ENCODE results near the gene MUC3A. TPM values are rescaled to one million over a fixed set of nuclear protein-coding genes. Genes with fewer than 3 reads are reported as not detected.
"Not testable (repeated sequence)": the region's sequence is repeated elsewhere in the genome, so short reads cannot be mapped to it uniquely, and the experiment has no call there.

The MUC3A gene
- polyA plus RNA-seq, 1 experiment: not detected

GRCh38 chr7:100921039-100921438 is 28.3 kb upstream of the MUC3A start:
- CTCF ChIA-PET: no interaction called here
- no peak overlapping the region for H3K4me3 ChIP-seq (ENCODE audit: low read depth, low read length)
- POLR2A ChIA-PET: no interaction called here
- no peak for DNase-seq (ENCODE audit: low read depth, low spot score)
- H3K9me3 ChIP-seq (ENCODE audit: control insufficient read depth, insufficient read depth, low read length): no peaks in the 10 kb centered on the region
- peaks cover 12% of the 10 kb centered on the region for H3K27me3 ChIP-seq (ENCODE audit: control insufficient read depth, insufficient read depth, low read length)
- no peak for TF ChIP-seq CTCF (IDR thresholded peaks at IDR 0.05; ENCODE audit: low read depth, low read length)
- no peak overlapping the region for H3K27ac ChIP-seq (ENCODE audit: low read depth, low read length)

- POLR2A ChIA-PET; H3K27ac ChIP-seq (ENCODE audit: low read depth, low read length); DNase-seq (ENCODE audit: low read depth, low spot score); CTCF ChIA-PET; H3K9me3 ChIP-seq (ENCODE audit: control insufficient read depth, insufficient read depth, low read length); H3K4me3 ChIP-seq (ENCODE audit: low read depth, low read length): not testable (repeated sequence)
- peaks cover 16% of the 10 kb centered on the region for H3K27me3 ChIP-seq (ENCODE audit: control insufficient read depth, insufficient read depth, low read length)
Measured at GRCh38 chr7:100923616-100924015, 25.7 kb upstream of the MUC3A start.

- H3K27ac ChIP-seq (ENCODE audit: low read depth, low read length): no peak overlapping the region
- H3K9me3 ChIP-seq (ENCODE audit: control insufficient read depth, insufficient read depth, low read length): no peaks in the 10 kb centered on the region; the same call in 1 of the 2 replicates
- no peak for DNase-seq (ENCODE audit: low read depth, low spot score)
- CTCF ChIA-PET: no interaction called here
- H3K4me3 ChIP-seq (ENCODE audit: low read depth, low read length): no peak overlapping the region
- peaks cover 8% of the 10 kb centered on the region for H3K27me3 ChIP-seq (ENCODE audit: control insufficient read depth, insufficient read depth, low read length)
- TF ChIP-seq CTCF (IDR thresholded peaks at IDR 0.05; ENCODE audit: low read depth, low read length): no peak
- POLR2A ChIA-PET: no interaction called here
Measured at GRCh38 chr7:100929808-100930174, 19.5 kb upstream of the MUC3A start.

GRCh38 chr7:100933734-100934133 is 15.6 kb upstream of the MUC3A start:
- POLR2A ChIA-PET: no interaction called here
- Histone ChIP-seq H3K4me3 (ENCODE audit: low read depth, low read length) (no peak overlapping the region), H3K27ac (ENCODE audit: low read depth, low read length) (no peak overlapping the region), H3K9me3 (ENCODE audit: control insufficient read depth, insufficient read depth, low read length) (no peaks in the 10 kb centered on the region; the same call in 1 of the 2 replicates), H3K27me3 (ENCODE audit: control insufficient read depth, insufficient read depth, low read length) (peaks cover 4% of the 10 kb centered on the region)
- TF ChIP-seq CTCF (IDR thresholded peaks at IDR 0.05; ENCODE audit: low read depth, low read length): no peak
- no peak for DNase-seq (ENCODE audit: low read depth, low spot score)
- CTCF ChIA-PET: no interaction called here

- H3K27me3 ChIP-seq (ENCODE audit: control insufficient read depth, insufficient read depth, low read length); CTCF ChIA-PET; H3K27ac ChIP-seq (ENCODE audit: low read depth, low read length); H3K4me3 ChIP-seq (ENCODE audit: low read depth, low read length); POLR2A ChIA-PET; DNase-seq (ENCODE audit: low read depth, low spot score); H3K9me3 ChIP-seq (ENCODE audit: control insufficient read depth, insufficient read depth, low read length): not testable (repeated sequence)
Measured at GRCh38 chr7:100935381-100935780, 14.0 kb upstream of the MUC3A start.

GRCh38 chr7:100936167-100936566 is 13.2 kb upstream of the MUC3A start:
- H3K9me3 ChIP-seq (ENCODE audit: control insufficient read depth, insufficient read depth, low read length); H3K27ac ChIP-seq (ENCODE audit: low read depth, low read length); H3K27me3 ChIP-seq (ENCODE audit: control insufficient read depth, insufficient read depth, low read length); POLR2A ChIA-PET; DNase-seq (ENCODE audit: low read depth, low spot score); CTCF ChIA-PET; H3K4me3 ChIP-seq (ENCODE audit: low read depth, low read length): not testable (repeated sequence)
